KG1 (cell line): ENCODE results near the gene MIA3.
"Not testable (repeated sequence)": the region's sequence is repeated elsewhere in the genome, so short reads cannot be mapped to it uniquely, and the experiment has no call there.

Experiments used
- DNase-seq: peaks from one replicate; lab custom pipeline; 2025; lab: John Stamatoyannopoulos, UW

MIA3 gene

GRCh38 chr1:222618001-222618879, at the start of gene MIA3:
Gene MIA3 (plus strand): TSS chr1:222618097. CDS start chr1:222618111, 14 bp downstream.
- DNase-seq = no peak

GRCh38 chr1:222570837-222571236, 47.1 kb upstream of the MIA3 start:
- DNase-seq = no peak

GRCh38 chr1:222579316-222579715, 38.6 kb upstream of the MIA3 start:
- no peak for DNase-seq

GRCh38 chr1:222582099-222582774, 35.7 kb upstream of the MIA3 start:
- DNase-seq = no peak

GRCh38 chr1:222583079-222583478, 34.8 kb upstream of the MIA3 start:
- DNase-seq = no peak

GRCh38 chr1:222586842-222587241, 31.1 kb upstream of the MIA3 start:
- DNase-seq = no peak

- no peak for DNase-seq
Measured at GRCh38 chr1:222588135-222588534, 29.8 kb upstream of the MIA3 start.

GRCh38 chr1:222589462-222590302, 28.2 kb upstream of the MIA3 start, which contains the start of gene TAF1A:
Gene TAF1A (minus strand): TSS chr1:222589933.
- DNase-seq = peak; percentile 73

- no peak for DNase-seq
Measured at GRCh38 chr1:222592171-222592570, 25.7 kb upstream of the MIA3 start.

GRCh38 chr1:222594789-222595188, 23.1 kb upstream of the MIA3 start:
- DNase-seq = no peak

GRCh38 chr1:222596696-222597095, 21.2 kb upstream of the MIA3 start:
- no peak for DNase-seq

- no peak for DNase-seq
Measured at GRCh38 chr1:222600281-222600680, 17.6 kb upstream of the MIA3 start.

GRCh38 chr1:222601257-222601656, 16.6 kb upstream of the MIA3 start:
- no peak for DNase-seq

- no peak for DNase-seq
Measured at GRCh38 chr1:222606757-222607156, 11.1 kb upstream of the MIA3 start.

- DNase-seq = not testable (repeated sequence)
Measured at GRCh38 chr1:222609111-222609510, 8.8 kb upstream of the MIA3 start.

- no peak for DNase-seq
Measured at GRCh38 chr1:222610728-222611127, 7.2 kb upstream of the MIA3 start.

GRCh38 chr1:222613627-222614026, 4.3 kb upstream of the MIA3 start:
- no peak for DNase-seq

- no peak for DNase-seq
Measured at GRCh38 chr1:222616525-222616924, 1.4 kb upstream of the MIA3 start.

GRCh38 chr1:222617367-222617951, 438 bp upstream of the MIA3 start:
- DNase-seq = peak; percentile 38

- DNase-seq = no peak
Measured at GRCh38 chr1:222618880-222619596, 1.1 kb downstream of the MIA3 start.

- DNase-seq = no peak
Measured at GRCh38 chr1:222620566-222620965, 2.7 kb downstream of the MIA3 start.
